ENCODE measurements around the gene PIP5K1C. TPM values are rescaled to one million over a fixed set of nuclear protein-coding genes. Genes with fewer than 3 reads are reported as not detected.
"Not testable (repeated sequence)": the region's sequence is repeated elsewhere in the genome, so short reads cannot be mapped to it uniquely, and the experiment has no call there.

Gene PIP5K1C
- polyA plus RNA-seq, 3 donors = 8.7 to 18.7 (median 18.0) TPM

- H3K27ac ChIP-seq (ENCODE audit: low read depth, low read length) = no peak overlapping the region
- WGBS, 3 donors = 97 to 99% (median 97%) methylated on average over 19 of the region's 19 CpGs
Measured at GRCh38 chr19:3656747-3657394, 43.4 kb downstream of the PIP5K1C start.

GRCh38 chr19:3656073-3656746 lies 44.1 kb downstream of the PIP5K1C start:
- 90 to 93% (median 91%) methylated on average over 32 to 36 of the region's 36 CpGs for WGBS, 3 donors

GRCh38 chr19:3655402-3656072 lies 44.7 kb downstream of the PIP5K1C start:
- no peak overlapping the region for H3K27ac ChIP-seq (ENCODE audit: low read depth, low read length)
- WGBS, 3 donors = 81 to 84% (median 83%) methylated on average over 25 of the region's 25 CpGs

More at GRCh38 chr19:3656073-3656746, 44.1 kb downstream of the PIP5K1C start:
- H3K27ac ChIP-seq (ENCODE audit: low read depth, low read length) = no peak overlapping the region

DNA sequence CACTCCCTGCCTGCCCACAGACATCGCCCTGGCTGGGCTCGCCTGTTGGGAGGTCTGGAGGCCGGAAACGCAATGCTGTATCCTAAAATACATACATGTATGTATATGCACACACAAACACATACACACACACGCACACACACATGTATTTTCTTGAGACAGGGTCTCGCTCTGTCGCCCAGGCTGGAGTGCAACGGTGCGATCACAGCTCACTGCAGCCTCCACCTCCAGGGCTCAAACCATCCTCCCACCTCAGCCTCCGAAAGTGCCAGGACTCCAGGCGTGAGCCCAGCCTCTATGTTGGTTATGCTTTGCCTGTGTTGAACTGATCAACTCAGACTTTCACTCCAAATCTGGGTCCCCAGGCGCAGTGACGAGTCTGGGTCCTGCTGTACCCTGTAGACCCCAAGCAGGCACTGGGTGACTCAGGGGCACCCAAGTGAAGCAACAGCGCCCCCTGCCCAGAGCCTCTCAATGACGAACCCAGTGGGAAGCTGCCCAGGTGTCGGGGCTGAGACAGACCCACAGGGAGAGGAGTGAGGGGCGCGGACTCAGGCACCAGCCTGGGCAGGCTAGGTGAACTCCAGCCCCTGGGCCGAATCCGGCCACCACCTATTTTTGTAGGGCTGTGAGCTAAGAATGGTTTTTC lies 46.3 kb downstream of the PIP5K1C start:
- 92 to 96% (median 95%) methylated on average over 20 of the region's 20 CpGs for WGBS, 3 donors
- no peak overlapping the region for H3K27ac ChIP-seq (ENCODE audit: low read depth, low read length)

GRCh38 chr19:3653081-3653795 lies 47.0 kb downstream of the PIP5K1C start:
- 90 to 92% (median 90%) methylated on average over 36 to 37 of the region's 37 CpGs for WGBS, 3 donors
- no peak overlapping the region for H3K27ac ChIP-seq (ENCODE audit: low read depth, low read length)

GRCh38 chr19:3652422-3652821 lies 47.8 kb downstream of the PIP5K1C start:
- 81 to 91% (median 89%) methylated on average over 10 to 14 of the region's 14 CpGs for WGBS, 3 donors
- H3K27ac ChIP-seq (ENCODE audit: low read depth, low read length) = no peak overlapping the region

DNA sequence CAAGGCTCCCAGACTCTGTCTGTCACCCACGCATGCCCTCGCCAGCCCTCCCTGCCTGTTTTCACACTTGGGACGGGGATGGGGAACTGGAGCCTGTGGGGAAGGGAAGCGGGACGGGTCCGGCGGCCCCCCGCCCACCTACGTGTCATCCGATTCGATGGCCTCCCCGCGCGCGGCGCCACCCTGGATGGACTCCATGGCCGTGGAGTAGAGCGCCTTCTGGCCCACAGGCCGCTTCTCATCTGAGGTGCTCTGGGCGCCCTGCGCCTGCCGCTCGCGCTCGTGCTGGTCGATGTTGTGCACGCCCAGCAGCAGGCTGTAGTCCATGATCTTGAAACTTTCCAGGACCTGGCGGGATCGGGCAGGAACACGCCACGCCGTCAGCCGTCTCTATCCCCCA lies 48.6 kb downstream of the PIP5K1C start:
- WGBS, 3 donors = 97 to 98% (median 97%) methylated on average over 25 to 33 of the region's 33 CpGs
- H3K27ac ChIP-seq (ENCODE audit: low read depth, low read length) = no peak overlapping the region

GRCh38 chr19:3649888-3650287 lies 50.4 kb downstream of the PIP5K1C start:
- WGBS, 3 donors = 78 to 96% (median 91%) methylated on average over 16 of the region's 16 CpGs
- H3K27ac ChIP-seq (ENCODE audit: low read depth, low read length) = no peak overlapping the region

DNA sequence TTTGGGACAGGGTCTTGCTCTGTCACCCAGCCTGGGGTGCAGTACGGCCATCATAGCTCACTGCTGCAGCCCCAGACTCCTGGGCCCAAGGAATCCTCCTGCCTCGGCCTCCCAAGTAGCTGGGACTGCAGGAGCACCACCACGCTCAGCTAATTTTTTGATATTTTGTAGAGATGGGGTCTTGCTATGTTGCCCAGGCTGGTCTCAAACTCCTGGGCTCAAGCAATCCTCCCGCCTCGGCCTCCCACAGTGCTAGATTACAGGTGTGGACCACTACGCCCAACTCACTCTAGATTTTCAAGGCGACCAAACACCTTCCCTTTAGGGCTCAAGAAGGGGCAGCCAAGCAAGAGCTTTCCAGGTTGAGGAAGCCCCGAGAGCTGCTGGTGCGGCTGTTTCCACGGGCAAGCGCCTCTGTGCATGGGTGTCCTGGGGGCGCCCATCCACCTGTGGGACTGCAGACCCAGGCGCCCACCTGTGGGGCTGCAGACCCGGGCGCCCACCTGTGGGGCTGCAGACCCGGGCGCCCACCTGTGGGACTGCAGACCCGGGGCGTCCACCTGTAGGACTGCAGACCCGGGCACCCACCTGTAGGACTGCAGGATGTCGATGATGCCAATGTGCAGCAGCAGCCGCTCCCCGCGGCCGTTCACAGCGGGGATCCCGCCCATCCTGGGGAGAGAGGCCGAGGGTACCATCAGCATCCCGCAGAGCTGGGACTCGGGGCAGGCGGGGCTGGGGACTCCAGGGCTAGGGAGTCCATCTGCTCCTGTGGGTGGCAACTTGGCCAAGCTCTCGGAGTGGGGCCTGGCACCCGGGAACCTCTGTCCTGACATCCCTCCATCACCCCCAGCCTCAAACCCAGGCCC lies 52.0 kb downstream of the PIP5K1C start:
- no peak overlapping the region for H3K27ac ChIP-seq (ENCODE audit: low read depth, low read length)
- 94 to 97% (median 96%) methylated on average over 33 of the region's 33 CpGs for WGBS, 3 donors

GRCh38 chr19:3647102-3647501 lies 53.2 kb downstream of the PIP5K1C start:
- H3K27ac ChIP-seq (ENCODE audit: low read depth, low read length) = not testable (repeated sequence)
- WGBS, 3 donors = 91 to 99% (median 96%) methylated on average over 5 of the region's 5 CpGs

GRCh38 chr19:3646336-3647092 lies 53.8 kb downstream of the PIP5K1C start:
- no peak overlapping the region for H3K27ac ChIP-seq (ENCODE audit: low read depth, low read length)
- 88 to 89% (median 88%) methylated on average over 23 of the region's 23 CpGs for WGBS, 3 donors

DNA sequence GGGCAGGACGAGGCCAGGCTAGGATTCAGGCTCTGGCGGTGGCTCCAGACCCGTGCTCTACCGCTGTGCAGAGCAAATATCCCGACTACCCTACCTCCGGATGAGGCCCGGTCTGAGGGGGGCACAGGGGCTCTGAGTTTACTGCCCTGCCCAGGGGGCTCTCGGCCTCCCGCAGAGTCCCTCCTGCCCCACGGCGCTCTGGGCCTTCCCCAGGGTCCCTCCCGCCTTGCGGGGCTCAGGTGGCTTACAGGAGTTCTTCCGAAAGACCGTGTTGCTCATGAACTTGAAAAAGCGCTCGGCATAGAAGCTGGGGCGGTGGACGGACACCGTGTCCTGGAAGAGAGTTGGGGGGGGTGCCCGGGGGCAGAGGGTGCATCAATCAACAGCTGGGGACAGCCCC lies 54.5 kb downstream of the PIP5K1C start:
- no peak overlapping the region for H3K27ac ChIP-seq (ENCODE audit: low read depth, low read length)
- 91% methylated on average over 21 of the region's 21 CpGs for WGBS, 3 donors

GRCh38 chr19:3645067-3645396 lies 55.2 kb downstream of the PIP5K1C start:
- 77 to 88% (median 82%) methylated on average over 8 to 11 of the region's 11 CpGs for WGBS, 3 donors
- no peak overlapping the region for H3K27ac ChIP-seq (ENCODE audit: low read depth, low read length)

DNA sequence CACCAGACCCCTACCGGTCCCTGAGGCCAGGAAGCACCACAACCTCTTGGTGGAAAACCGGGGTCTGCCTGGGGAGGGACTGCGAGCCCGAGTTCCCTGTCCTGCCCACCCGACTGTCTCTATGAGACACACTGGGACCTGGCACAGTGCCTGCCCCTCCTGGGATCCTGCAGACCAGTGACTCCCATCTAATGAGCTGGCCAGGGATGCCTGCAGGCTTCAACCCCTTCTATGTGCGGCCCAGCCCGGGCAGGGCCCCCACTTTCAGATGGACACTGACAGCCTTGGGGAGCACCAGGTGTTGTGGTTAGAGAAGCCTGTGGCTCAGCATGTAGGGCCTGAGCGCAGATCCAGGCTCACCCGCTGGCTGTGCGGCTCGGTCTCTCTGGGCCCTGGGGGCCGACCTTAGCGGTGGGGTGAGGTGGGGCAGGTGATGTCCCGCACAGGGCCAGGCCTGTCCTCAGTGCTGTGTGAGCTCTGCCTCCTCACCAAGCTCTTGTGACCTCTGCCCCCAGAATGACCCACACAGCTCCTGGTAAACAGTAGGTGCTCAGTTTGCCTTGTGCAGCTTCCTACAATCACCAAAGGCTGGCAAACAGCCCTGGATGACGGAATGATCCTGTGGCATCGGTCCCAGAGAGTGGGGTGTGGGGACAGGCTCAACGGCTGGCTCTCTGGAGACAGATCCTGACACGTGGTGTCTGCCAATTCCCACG lies 55.8 kb downstream of the PIP5K1C start:
- WGBS, 3 donors = 78 to 81% (median 79%) methylated on average over 19 of the region's 19 CpGs

DNA sequence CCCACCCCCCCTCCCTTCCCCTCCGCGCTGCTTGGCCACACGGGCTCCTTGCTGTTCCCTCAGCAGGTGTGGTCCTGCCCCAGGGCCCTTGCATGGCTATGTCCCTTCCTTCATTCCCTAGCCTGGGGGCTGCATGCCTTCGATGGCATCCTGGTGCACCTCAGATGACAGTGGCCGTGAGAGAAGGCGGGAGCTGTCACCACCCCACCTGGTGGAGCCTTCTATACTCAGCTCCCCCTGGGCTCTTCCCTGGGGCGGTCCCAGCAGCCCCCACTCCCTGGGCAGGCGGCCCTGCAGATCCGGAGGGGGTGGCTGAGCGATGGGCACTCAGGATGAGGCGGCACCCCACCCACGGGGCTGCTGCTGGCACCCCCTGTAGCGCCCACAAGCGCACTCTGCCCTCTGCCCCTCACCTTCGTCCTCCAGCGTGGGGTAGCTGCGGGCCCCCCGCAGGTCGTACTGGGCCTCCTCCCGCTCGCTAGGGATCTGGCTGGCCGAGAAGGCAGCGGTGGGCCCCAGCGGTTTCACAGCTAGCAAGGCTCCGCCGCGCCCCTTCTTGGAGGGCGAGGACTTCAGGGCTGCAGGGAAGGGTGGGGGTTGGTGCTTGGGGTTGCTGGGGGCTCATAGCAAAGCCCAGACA lies 56.5 kb downstream of the PIP5K1C start:
- H3K27ac ChIP-seq (ENCODE audit: low read depth, low read length) = no peak overlapping the region
- 93 to 95% (median 93%) methylated on average over 28 of the region's 28 CpGs for WGBS, 3 donors

More for the DNA sequence above, 55.8 kb downstream of the PIP5K1C start:
- no peak overlapping the region for H3K27ac ChIP-seq (ENCODE audit: low read depth, low read length)
